OCI-LY7 (cell line): ENCODE data around the gene ENAM.

ENCODE experiments used
- CTCF ChIP-seq: fragments of 200-600 bp; sonication (generic); conservative IDR thresholded peaks from 2 replicates; pipeline ENCODE4 v1.5.1; 2014; ENCODE audit warnings: mild to moderate bottlenecking, antibody characterized with exemption, low read length, moderate library complexity, mixed read lengths
- EZH2phosphoT487 ChIP-seq: fragments of 200-600 bp; sonication (generic); IDR thresholded peaks from 2 replicates; pipeline ENCODE4 v1.6.1; 2018; ENCODE audit warnings: low read depth, borderline replicate concordance, mild to moderate bottlenecking, mixed run types, antibody characterized with exemption, low read length, moderate library complexity, mixed read lengths

- no peak for TF ChIP-seq CTCF
- no peak for TF ChIP-seq EZH2phosphoT487
Observed at GRCh38 chr4:70586841-70587240, 41.7 kb upstream of the ENAM start.
